GM13977 (cell line): ENCODE results near the gene FOXJ3.

Experiments
- DNase-seq: peaks from one replicate; pipeline ENCODE4 v3.0.0; 2012; ENCODE audit warnings: low spot score
- CTCF ChIP-seq: IDR thresholded peaks from 2 replicates; pipeline ENCODE4 v1.5.1; 2012; ENCODE audit warnings: mild to moderate bottlenecking, control low read depth; ENCODE audit not compliant: insufficient read depth; ENCODE audit errors: extremely low read depth, missing control alignments
- in situ Hi-C: fragments of 300-500 bp; cut with MboI; formaldehyde crosslinking; loops from one replicate; pipeline ENCODE4 v1.12.0; 2022; ENCODE audit warnings: low sequenced_read_pairs, low pct_unique_long_range_greater_than_20kb, mixed read lengths, inconsistent platforms; ENCODE audit not compliant: unreplicated experiment

FOXJ3 gene

GRCh38 chr1:42320708-42321107, 14.3 kb downstream of the FOXJ3 start:
- no peak for DNase-seq
- in situ Hi-C loops = no loop called here
- TF ChIP-seq CTCF = no peak

DNA sequence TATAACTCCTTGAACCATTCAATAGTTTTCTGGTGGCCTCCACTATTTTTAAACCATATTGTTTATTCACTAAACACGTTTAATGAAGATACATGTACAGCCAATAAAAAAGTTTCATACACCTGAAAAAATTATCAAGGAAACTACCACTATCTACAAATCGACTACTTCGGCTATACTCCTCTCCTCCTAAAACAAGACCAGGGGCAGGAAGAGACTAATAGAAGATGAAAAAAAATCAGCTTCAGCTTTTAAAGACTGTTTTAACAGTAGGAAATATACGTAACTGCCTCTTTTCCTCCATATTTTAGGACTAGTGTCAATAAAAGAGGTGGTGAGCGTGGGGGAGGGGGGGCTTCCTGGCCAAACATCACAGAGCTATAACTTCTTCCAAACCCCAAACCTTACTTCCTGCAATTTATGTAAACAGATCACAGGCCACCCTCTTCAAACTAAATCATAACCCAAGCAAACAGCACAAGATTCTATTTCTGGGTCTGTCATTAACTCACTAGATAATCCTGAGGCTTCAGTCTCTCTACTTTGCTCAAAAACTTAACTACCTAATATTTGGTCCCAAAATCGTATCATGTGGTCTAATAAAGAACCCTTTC, 15.1 kb downstream of the FOXJ3 start:
- in situ Hi-C loops = no loop called here
- no peak for DNase-seq
- TF ChIP-seq CTCF = no peak

DNA sequence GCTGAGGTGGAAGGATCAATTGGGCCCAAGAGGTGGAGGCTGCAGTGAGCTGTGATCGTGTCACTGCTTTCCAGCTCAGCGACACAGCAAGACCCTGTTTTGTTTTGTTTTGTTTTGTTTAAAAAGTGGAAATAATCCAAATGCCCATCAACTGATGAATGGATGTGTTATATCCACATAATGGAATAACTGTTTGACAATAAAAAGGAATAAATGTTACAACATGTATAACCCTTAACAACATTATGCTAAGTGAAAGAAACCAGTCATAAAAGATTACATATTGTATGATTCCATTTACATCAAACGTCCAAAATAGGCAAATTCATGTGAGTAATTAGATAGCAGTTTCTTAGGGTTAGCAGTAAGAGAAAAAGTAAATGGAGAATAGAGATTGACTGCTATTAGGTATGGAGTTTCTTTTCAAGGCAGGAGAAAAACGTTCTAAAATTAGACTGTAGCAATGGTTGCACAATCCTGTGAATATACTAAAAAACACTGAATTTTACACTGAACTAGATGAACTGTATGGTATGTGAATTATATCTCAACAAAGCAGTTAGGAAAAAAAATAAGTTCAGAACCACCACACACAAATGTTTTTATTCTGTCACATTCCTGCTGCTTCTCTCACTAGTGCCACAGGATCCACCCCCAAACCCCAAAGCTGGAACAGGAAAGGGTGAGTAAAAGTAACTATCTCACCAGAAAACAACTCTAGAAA, 15.7 kb downstream of the FOXJ3 start:
- in situ Hi-C loops = no loop called here
- no peak for TF ChIP-seq CTCF
- no peak for DNase-seq

DNA sequence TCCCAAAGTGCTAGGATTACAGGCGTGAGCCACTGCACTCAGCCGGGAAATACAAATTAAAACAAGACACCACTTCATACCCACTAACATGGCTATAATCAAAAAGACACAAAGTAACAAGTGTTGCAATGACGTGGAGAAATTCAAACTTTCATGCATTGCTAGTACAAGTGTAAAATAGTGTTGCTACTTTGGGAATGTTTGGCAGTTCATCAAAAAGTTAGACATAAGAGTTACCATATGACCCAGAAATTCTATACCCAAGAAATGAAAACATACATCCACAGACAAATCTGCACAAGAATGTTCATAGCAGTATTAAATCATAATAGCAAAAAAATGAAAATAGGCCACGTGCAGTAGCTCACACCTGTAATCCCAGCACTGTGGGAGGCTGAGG, 16.4 kb downstream of the FOXJ3 start:
- no peak for DNase-seq
- in situ Hi-C loops = no loop called here
- no peak for TF ChIP-seq CTCF

- in situ Hi-C loops = no loop called here
- no peak for DNase-seq
- TF ChIP-seq CTCF = no peak
These were observed 17.7 kb downstream of the FOXJ3 start for GRCh38 chr1:42317308-42317707.

- no peak for DNase-seq
- in situ Hi-C loops = no loop called here
- TF ChIP-seq CTCF = no peak
These were observed 18.7 kb downstream of the FOXJ3 start for GRCh38 chr1:42316292-42316691.
